PC-3 (cell line): Measurements from ENCODE around the gene DLGAP5.

Source experiments
- CTCF ChIP-seq: fragments of 300-600 bp; sonication (generic); conservative IDR thresholded peaks from 2 replicates; pipeline ENCODE4 v1.5.1; 2017; ENCODE audit warnings: antibody characterized with exemption, low read depth, mild to moderate bottlenecking, low read length
- EZH2 ChIP-seq: fragments of 300-600 bp; sonication (generic); IDR thresholded peaks from one replicate; pipeline ENCODE4 v1.6.1; 2017; ENCODE audit warnings: antibody characterized with exemption, mild to moderate bottlenecking, low read length; ENCODE audit not compliant: unreplicated experiment
- EZH2phosphoT487 ChIP-seq: fragments of 300-600 bp; sonication (generic); IDR thresholded peaks from 2 replicates; pipeline ENCODE4 v1.6.1; 2018; ENCODE audit warnings: mild to moderate bottlenecking, antibody characterized with exemption, low read length, borderline replicate concordance

DNA sequence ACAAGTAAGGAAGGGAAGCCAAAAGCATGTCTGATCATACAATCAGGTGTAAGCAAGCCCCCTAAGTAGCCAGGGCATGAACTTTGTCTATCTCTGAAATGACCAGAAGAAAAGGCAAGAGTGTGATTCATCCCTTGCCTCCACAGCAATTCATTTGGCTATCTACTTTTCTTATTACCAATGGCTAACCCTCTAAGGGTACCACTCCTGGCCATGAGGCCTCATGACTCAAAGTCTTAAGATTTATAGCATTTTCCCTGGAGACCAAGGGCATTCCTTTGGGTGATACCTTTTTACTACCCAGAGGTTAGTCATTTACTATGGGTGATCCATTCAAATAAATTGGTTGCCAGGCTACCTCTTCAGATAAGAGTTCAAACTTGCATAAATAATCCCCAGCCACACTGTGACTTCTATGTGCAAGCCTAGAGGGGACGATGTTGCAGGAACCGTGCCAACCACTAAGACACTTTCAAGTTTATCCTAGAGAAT lies 63.9 kb downstream of the DLGAP5 start:
- TF ChIP-seq EZH2phosphoT487 (no peak), EZH2 (no peak), CTCF (no peak)
